ENCODE data around the gene CDH5.

GRCh38 chr16:66328282-66328681 lies 38.2 kb upstream of the CDH5 start:
- TF ChIP-seq, protein P1, sequence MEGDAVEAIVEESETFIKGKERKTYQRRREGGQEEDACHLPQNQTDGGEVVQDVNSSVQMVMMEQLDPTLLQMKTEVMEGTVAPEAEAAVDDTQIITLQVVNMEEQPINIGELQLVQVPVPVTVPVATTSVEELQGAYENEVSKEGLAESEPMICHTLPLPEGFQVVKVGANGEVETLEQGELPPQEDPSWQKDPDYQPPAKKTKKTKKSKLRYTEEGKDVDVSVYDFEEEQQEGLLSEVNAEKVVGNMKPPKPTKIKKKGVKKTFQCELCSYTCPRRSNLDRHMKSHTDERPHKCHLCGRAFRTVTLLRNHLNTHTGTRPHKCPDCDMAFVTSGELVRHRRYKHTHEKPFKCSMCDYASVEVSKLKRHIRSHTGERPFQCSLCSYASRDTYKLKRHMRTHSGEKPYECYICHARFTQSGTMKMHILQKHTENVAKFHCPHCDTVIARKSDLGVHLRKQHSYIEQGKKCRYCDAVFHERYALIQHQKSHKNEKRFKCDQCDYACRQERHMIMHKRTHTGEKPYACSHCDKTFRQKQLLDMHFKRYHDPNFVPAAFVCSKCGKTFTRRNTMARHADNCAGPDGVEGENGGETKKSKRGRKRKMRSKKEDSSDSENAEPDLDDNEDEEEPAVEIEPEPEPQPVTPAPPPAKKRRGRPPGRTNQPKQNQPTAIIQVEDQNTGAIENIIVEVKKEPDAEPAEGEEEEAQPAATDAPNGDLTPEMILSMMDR (IDR thresholded peaks at IDR 0.05; ENCODE audit: low read length): no peak
- no peak for TF ChIP-seq EZH2 (IDR thresholded peaks at IDR 0.05; ENCODE audit: borderline replicate concordance, low read length)

All from OCI-LY1 (cell line).